HG02981 (cell line): ENCODE results near the gene ITGA2B.
"Not testable (repeated sequence)": the region's sequence is repeated elsewhere in the genome, so short reads cannot be mapped to it uniquely, and the experiment has no call there.

Source experiments
- ATAC-seq: cut with Tn5 transposase; IDR thresholded peaks from one replicate; pipeline ENCODE4 v1.9.1; 2021; ENCODE audit warnings: mild to moderate bottlenecking, moderate library complexity; ENCODE audit not compliant: unreplicated experiment

ITGA2B gene

DNA sequence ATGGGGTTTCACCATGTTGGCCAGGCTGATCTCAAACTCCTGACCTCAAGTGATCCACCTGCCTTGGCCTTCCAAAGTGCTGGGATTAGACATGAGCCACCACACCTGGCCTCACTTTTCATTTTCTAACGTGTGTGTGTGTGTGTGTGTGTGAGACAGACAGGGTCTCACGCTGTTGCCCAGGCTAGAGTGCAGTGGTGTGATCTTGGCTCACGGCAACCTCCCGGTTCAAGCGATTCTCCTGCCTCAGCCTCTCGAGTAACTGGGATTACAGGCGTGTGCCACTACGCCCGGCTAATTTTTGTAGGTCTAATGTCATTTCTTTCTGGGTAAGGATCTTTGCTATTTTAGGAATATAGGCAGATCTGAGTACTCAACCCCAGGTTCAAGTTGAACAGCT, 4.7 kb upstream of the ITGA2B start:
- not testable (repeated sequence) for ATAC-seq

DNA sequence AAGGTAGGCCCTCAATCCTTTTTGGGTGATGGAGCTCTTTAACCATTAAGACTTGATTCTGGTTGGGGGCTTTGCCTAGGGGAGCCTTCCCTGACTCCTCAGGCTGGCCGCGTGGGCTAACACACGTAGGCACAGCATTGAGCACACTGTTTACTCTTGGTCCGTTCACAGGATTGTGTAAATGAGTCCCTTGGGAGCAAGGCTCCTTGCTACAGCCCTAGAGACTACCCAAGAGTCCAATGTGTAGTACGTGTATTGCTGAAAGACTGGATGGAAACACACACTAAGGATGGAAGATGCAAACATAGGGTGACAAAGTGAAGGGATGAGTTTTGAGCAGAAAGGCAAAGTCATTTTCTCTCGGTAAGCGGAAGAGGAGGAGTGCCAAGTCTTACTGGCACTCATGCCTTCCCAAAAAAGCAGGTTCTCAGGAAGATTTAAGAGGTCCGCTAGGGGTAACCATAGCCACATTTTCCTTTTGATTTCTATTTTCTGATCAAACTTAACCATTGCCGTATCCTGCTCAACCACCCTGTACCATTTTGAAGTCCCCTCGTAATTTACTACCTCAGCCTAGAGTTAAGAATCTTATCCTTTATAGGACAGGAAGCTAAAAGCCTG, 911 bp upstream of the ITGA2B start:
- no peak for ATAC-seq

DNA sequence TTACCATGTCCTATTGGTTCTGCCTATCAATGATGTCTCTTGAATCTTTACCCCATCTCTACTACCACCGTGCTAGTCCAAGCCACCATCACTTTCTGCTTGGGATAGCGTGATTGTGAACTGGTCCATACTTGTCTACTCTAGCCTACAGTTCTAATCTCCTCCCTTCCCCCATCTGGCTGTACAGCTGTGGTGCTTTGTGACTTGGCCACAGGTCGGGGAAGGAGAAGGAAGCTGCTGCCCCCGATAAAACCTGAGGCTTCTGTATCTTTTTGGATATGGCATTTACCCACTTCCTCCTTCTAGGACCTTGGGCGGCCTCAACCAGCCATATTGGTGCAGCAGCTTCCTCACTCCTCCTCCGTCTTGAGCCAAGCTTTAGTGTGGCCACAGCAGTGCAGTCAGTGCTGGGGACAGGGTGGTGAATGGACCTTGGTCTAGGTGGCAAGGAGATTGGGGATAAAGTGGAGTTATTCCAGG, 314 bp upstream of the ITGA2B start:
- no peak for ATAC-seq

- no peak for ATAC-seq
Observed at GRCh38 chr17:44387804-44388203, 1.6 kb downstream of the ITGA2B start.

GRCh38 chr17:44386182-44386525, 3.3 kb downstream of the ITGA2B start:
- no peak for ATAC-seq

DNA sequence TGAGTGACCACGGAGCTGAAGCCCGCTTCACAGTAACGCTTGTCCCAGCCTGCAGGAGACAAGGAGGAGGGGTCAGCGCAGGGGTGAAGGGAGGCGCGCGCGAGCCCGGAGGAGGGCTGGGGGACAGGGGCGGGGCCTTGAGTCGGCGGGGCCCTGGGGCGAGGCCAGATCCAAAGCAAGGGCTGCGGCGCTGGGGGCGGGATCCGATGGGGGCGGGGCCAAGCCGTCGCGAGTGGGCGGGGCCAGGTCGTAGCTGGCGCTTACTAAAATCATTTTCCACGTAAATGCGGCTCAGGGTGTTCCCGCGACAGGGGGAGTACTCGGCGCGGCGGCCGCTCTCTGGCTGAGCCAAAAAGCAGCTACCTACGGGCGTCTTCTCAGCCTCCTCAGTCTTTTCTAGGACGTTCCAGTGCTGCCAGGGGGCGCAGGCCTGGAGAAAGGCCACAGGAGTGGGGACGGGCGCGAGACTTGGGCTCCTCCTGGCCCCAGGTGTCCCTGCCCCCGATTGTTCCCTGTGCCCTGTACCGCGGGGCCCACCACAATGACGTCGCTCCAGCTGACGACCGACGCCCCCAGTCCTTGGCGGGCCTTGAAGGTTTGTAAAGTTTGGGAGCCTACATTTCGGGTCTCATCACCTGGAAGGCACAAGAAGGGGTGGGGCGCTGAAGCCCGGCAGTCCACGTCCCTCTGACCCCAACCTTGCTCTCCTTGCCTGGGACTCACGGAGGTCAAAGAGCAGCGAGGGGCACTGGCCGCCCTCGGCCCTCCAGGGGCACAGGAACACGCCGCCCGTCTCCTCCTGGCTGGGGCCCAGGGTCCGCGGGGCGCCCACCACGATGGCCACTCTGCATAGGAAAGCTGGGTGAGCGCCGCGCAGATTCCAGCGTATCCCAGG, 3.9 kb downstream of the ITGA2B start:
- no peak for ATAC-seq

- no peak for ATAC-seq
Observed at GRCh38 chr17:44384823-44385286, 4.6 kb downstream of the ITGA2B start.

DNA sequence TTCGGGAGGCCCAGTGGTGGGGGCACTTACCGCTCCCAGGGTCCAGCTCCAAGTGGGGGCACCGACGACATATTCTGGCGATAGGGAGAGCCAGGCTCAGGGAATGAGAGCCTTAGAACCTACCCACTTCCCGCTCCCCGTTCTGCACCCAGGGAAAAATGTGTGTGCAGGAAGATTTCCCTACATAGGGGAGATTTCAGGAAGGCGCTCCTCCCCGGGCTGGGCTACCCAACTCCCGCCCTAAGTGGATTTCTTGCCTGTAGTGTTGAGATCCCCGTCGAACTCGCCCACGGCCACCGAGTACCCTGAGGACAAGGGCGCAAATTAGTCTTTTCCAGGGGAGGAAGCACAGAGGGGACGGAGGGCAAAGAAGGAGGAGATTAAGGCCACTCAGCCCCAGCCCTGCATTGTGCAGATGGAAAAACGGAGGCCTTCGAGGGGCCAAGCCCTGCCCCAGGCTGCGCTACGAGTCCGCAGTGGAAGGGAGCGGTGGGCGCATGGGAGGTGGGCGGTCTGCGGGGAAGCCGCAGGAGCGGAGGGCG, 5.1 kb downstream of the ITGA2B start:
- no peak for ATAC-seq

DNA sequence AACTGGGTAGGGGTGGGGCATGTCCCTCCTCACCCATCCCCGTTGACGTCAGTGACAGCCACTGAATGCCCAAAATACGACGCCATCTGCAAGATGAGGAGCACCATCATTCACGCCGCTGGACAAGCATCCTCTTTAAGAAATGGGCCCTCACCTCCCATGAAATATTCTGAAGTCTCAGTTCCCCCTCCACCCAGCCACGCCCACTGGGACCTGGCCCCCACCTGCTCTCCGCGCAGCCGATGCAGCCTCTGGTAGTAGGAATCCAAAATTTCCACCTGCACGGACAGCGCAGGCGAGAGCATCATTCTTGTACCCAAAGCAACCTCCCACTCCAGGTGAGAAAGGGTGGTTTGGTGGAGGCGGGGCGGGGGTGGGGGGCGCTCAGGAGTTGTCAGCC, 5.6 kb downstream of the ITGA2B start:
- ATAC-seq = no peak

GRCh38 chr17:44383363-44383762, 6.1 kb downstream of the ITGA2B start:
- no peak for ATAC-seq

GRCh38 chr17:44382917-44383316, 6.5 kb downstream of the ITGA2B start:
- ATAC-seq = no peak

DNA sequence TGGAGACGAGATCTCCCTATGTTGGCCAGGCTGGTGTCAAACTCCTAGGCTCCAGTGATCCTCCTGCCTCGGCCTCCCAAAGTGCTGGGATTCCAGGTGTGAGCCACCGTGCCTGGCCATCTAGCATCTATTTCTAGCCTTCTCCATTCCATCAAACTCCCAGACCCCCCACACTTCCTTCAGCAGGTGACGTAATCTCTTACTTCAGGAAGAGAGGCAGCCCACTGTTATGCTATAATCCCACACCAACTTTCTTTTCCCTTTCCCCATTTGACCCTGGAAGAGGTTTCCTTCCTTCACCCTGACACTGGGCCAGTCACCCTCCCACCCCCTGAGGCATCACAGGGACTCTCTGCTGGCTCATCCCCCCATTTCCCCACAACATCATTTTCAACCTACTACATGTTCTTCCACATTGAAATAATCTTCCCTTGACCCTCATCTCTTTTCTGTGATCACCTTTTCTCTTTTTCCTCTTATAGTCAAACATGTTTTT, 7.6 kb downstream of the ITGA2B start:
- no peak for ATAC-seq

DNA sequence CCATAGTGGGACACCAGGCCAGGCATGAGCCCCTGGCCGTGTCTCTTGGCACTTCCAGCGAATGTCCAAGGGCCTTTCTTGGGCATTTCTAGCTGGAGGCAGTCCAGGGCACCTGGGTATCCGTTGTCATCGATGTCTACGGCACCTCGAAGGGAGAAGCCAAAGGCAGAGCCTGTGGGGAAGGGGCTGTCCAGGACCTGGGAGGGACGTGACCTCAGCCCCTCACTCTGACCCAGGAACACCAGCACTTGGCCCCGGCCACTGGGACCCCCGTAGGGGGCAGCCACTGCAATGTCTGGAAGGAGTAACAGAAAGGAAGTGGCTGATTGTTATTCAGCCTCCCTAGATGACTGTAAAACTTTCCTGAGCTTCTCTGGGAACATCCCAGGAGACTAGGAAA, 8.7 kb downstream of the ITGA2B start:
- ATAC-seq = no peak

DNA sequence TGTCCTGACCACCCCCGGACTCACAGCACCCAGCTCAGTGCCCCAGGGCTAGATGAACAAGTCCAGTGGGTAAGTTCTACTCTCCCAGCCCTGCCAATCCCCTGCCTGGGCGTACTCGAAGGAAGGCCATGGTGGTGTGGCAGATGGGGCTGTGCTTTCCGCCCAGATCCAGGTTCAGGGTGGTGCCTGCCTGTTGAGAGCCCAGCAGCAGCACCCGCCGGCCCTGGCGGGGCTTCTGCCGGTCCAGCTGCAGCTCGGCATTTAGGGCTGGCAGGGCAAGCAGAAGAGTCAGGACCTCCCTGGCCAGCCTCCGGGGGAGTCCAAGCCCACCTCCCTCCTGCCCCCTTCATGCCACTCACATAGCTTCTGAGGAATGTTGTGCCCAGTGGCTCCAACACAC, 9.6 kb downstream of the ITGA2B start:
- ATAC-seq = no peak

DNA sequence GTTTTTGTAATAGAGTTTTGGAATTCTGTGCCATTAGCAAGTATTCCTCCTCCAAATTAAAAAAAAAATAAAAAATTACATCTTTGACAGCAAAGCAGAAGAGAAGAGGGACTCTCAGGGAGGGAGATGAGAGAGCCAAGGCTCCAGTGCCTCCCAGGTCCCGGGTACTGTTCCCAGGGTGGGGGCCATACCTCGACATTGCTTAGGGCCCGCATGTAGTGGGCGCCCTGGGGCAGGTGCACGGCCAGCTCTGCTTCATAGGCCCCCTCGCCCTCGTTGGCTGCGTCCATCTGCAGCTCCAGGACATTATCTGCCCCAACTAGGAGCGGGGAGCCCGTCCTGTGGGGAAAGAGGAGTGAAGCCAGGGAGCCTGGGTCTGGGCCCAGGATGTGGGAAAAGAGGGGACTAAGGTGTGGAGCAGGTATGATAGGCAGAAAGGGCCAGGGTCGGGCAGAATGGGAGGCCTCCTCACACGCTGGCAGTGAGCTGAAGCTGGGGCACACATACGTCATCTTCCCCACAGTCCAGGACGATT, 11.2 kb downstream of the ITGA2B start:
- no peak for ATAC-seq

DNA sequence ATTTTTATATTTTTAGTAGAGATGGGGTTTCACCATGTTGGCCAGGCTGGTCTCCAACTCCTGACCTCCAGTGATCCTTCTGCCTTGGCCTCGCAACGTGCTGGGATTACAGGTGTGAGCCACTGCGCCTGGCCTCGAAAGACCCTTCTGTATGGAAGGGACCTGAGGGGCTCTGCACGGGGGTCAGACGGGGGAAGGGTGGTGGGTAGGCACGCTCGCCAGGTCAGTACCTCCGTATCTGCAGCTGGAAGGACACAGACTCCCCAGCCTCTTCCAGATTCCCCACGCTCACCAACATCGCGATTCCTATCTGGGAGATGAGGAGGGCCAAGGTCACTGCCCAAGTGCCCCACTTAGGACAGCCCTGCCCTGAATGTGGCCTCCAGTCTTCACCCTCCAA, 12.7 kb downstream of the ITGA2B start:
- no peak for ATAC-seq

- no peak for ATAC-seq
Observed at GRCh38 chr17:44376124-44376523, 13.3 kb downstream of the ITGA2B start.

DNA sequence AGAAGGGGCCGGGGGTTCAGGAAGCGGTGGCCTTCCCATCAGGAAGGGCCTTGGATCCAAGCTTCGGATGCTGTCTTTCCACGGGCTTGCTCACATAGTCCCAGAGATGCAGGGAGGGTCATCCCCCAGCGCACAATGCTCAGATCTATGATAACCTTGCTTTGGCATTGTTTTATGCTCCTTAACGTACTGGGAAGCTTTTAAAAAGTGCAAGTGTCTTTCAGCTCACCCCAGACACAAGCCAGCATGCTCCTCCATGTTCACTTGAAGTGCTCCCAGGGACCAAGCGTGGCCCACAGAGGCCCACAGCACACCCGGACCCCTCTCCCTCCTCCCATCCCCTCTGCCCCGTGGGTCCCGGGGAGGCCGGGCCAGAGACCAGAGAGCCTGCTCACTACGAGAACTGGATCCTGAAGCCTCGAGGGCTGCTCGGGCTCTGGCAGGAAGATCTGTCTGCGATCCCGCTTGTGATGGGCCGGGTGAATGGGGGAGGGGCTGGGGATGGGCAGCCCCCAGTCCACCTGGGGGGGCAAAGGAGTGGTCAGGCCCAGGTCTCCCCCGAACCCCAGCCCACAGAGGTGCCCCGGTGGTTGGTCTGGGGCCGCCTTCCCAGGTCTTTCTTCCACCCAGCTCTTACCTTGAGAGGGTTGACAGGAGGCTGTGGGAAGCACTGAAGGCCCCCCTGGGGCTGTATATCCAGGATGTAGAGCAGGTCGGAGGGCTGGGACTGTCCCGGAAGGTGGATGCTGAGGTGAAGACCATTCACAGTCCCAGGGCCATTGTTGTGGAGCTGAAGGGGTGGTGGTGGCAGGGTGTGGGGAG, 14.0 kb downstream of the ITGA2B start:
- ATAC-seq = no peak

GRCh38 chr17:44374306-44375195, 14.9 kb downstream of the ITGA2B start:
- ATAC-seq = no peak

DNA sequence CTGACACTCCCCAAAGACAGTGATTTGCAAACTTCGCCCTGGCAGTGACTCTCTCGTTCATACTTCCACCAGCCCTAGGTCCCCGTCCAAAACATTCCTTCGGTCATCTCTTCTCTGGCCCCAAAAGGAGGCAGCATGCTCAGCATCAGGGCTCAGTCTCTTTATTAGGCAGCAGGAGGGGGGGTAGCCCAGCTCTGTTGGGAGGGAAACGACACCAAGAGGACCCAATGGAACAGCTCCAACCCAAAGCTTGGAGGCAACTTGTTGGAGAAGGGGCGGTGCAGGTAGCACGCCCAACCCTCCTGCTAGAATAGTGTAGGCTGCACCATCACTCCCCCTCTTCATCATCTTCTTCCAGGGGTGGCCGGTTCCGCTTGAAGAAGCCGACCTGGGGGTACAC, 17.4 kb downstream of the ITGA2B start:
- no peak for ATAC-seq
